Right hindlimb (tissue), 1 donor: Measurements from ENCODE around the gene A1CF.
"Not testable (repeated sequence)": the region's sequence is repeated elsewhere in the genome, so short reads cannot be mapped to it uniquely, and the experiment has no call there.

Source experiments
- DNase-seq: peaks from one replicate; pipeline ENCODE4 v3.0.0-alpha.2; 2018

Gene A1CF

DNA sequence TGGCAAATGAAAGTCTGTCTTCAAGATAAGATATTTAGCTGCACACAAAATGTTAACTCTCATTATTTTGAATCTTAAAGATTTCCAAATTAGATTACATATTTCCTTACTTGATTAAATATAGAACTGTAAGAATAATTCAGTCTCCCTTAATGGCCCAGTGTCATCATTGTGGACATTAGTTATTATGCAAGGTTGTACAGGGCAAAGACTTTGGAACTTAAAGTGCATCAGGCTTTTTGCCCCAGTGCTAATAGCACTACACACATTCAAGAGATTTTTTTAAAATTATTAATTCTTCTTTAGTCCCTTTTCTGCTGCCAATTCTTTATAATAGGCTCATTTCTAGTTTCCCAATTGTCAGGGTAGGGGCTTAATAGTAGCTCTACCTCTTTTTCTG lies 103.4 kb downstream of the A1CF start:
- not testable (repeated sequence) for DNase-seq

DNA sequence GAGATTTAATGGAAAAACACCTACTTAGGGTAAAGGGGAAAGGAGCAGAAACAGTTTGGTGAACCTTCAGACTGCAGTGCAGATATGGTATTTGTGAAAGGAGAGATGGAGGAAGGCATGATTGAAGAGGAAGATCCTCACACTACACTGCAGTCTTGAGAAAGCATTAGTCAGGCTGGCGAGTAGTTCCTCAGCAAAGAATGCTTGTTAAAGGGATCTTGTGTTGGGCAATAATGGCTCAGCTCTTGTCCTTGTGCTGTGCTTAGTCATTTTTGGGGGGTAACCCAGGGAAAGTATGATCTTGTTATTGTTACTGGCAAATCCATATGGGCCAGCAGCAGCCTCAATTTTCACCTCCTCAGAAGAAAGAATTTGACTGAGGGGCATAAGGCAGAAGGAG lies 105.4 kb downstream of the A1CF start:
- DNase-seq, result not testable (repeated sequence)

DNA sequence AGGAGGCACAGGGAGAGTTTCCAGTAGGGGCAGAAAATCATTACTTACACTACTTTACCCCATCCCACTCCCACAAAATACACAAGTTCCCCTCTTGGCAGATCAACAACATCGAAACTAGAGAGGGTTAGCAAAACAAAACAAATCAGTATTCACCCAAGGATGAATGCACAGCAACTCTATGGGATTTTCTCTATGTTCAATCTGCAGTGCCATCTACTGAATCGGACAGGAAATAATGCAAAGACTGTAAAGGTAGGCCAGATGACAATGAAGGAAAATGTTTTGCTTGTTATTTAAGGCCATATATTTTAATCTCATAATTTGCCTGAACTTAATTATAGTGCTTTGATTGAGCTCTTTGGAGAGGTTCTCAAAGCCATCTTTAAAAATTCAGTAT lies 110.6 kb downstream of the A1CF start:
- not testable (repeated sequence) for DNase-seq

DNA sequence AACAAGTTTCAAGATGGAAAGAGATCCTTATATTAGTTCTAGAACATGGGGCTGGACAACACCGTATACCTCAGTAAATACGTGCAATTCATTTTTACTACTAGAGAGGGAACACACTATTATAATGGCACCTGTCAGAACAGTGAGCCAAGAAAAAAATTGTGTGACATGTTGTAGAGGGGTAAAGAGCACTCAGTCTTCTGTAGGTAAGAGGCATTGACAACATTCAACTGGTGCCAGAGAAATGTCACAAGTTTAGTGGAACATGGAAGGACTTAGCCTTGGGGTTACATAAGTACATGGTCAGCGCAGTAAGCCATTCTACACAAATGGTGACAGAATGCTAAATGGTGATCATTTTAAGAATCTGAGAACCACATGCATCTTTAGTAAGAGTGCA lies 113.4 kb downstream of the A1CF start:
- DNase-seq, result not testable (repeated sequence)

DNA sequence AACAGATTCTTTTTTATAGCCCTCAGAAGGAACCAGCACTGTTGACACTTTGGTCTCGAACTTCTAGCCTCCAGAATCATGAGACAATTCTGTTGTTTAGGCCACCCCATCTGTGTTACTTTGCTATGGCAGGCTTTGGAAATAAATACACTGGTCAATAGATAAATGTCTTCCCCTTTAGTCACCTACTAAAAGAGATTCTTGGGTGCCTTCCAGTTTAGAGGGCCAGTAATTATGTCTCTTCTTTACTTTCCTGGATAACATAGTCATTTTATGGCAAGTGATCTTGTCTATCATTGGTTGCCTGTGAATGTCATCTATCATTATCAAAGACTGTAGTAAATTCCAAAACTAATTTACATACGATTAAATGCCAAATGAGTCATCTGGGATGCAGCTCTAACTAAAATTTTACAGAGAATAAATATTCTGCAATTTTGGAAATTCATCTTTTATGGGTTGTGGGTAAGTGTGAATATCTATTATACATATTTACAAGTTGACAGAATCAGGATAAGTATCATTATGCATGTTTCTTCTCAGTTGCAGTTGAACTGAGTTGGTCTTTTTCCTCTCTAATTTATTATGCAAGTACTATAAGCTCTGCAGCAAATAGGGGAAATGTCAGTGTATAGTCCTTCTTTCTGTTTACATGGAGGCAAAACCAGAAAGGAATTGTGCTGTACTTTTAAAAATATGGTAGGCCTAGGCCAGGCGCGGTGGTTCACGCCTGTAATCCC lies 118.5 kb downstream of the A1CF start:
- not testable (repeated sequence) for DNase-seq
